GM21786 (cell line): Measurements from ENCODE around the gene MBIP.
"Not testable (repeated sequence)": the region's sequence is repeated elsewhere in the genome, so short reads cannot be mapped to it uniquely, and the experiment has no call there.

Experiments
- ATAC-seq: cut with Tn5 transposase; IDR thresholded peaks from one replicate; pipeline ENCODE4 v1.9.1; 2021; ENCODE audit not compliant: unreplicated experiment

The MBIP gene

GRCh38 chr14:36320200-36320896 lies at the start of gene MBIP:
MBIP (minus strand) TSS chr14:36320637; CDS start chr14:36320588, 49 bp downstream.
- ATAC-seq: peak; percentile 97

- no peak for ATAC-seq
Observed at GRCh38 chr14:36367985-36368774, 47.7 kb upstream of the MBIP start.

GRCh38 chr14:36365766-36366165 lies 45.3 kb upstream of the MBIP start:
- ATAC-seq: no peak

- no peak for ATAC-seq
Observed at GRCh38 chr14:36363704-36364103, 43.3 kb upstream of the MBIP start.

GRCh38 chr14:36362648-36363047 lies 42.2 kb upstream of the MBIP start:
- ATAC-seq: no peak

- ATAC-seq: no peak
Observed at GRCh38 chr14:36361210-36361853, 40.9 kb upstream of the MBIP start.

- no peak for ATAC-seq
Observed at GRCh38 chr14:36356862-36357261, 36.4 kb upstream of the MBIP start.

GRCh38 chr14:36346052-36346451 lies 25.6 kb upstream of the MBIP start:
- no peak for ATAC-seq

GRCh38 chr14:36344211-36344610 lies 23.8 kb upstream of the MBIP start:
- no peak for ATAC-seq

GRCh38 chr14:36341811-36342210 lies 21.4 kb upstream of the MBIP start:
- ATAC-seq: not testable (repeated sequence)

- no peak for ATAC-seq
Observed at GRCh38 chr14:36340276-36340890, 19.9 kb upstream of the MBIP start.

- no peak for ATAC-seq
Observed at GRCh38 chr14:36339816-36340215, 19.4 kb upstream of the MBIP start.

- ATAC-seq: no peak
Observed at GRCh38 chr14:36333119-36333518, 12.7 kb upstream of the MBIP start.

- not testable (repeated sequence) for ATAC-seq
Observed at GRCh38 chr14:36327573-36327972, 7.1 kb upstream of the MBIP start.

GRCh38 chr14:36325853-36326252 lies 5.4 kb upstream of the MBIP start:
- no peak for ATAC-seq

GRCh38 chr14:36324897-36325296 lies 4.5 kb upstream of the MBIP start:
- ATAC-seq: no peak

GRCh38 chr14:36320897-36321381 lies 502 bp upstream of the MBIP start:
- peak; percentile 15 for ATAC-seq

- no peak for ATAC-seq
Observed at GRCh38 chr14:36319899-36320199, 588 bp downstream of the MBIP start.

- no peak for ATAC-seq
Observed at GRCh38 chr14:36317650-36318049, 2.8 kb downstream of the MBIP start.

GRCh38 chr14:36316131-36316530 lies 4.3 kb downstream of the MBIP start:
- no peak for ATAC-seq

- peak; percentile 71 for ATAC-seq
Observed at GRCh38 chr14:36315159-36315853, 5.1 kb downstream of the MBIP start.
